Stimulated activated CD8-positive, alpha-beta memory T cell treated with anti-CD3 and anti-CD28 coated beads, Interleukin-7, amount 100 ng/mL, for 24 hours (primary cell): ENCODE data around the gene PNPLA5.

Source experiments
- DNase-seq: peaks from one replicate; pipeline ENCODE4 v3.0.0-alpha.2; 2020; ENCODE audit warnings: low read depth

Gene PNPLA5

GRCh38 chr22:43854786-43855271 lies 37.0 kb downstream of the PNPLA5 start:
- DNase-seq, result no peak

GRCh38 chr22:43854121-43854785 lies 37.6 kb downstream of the PNPLA5 start:
- no peak for DNase-seq

- no peak for DNase-seq
Measured at GRCh38 chr22:43853328-43853931, 38.4 kb downstream of the PNPLA5 start.

DNA sequence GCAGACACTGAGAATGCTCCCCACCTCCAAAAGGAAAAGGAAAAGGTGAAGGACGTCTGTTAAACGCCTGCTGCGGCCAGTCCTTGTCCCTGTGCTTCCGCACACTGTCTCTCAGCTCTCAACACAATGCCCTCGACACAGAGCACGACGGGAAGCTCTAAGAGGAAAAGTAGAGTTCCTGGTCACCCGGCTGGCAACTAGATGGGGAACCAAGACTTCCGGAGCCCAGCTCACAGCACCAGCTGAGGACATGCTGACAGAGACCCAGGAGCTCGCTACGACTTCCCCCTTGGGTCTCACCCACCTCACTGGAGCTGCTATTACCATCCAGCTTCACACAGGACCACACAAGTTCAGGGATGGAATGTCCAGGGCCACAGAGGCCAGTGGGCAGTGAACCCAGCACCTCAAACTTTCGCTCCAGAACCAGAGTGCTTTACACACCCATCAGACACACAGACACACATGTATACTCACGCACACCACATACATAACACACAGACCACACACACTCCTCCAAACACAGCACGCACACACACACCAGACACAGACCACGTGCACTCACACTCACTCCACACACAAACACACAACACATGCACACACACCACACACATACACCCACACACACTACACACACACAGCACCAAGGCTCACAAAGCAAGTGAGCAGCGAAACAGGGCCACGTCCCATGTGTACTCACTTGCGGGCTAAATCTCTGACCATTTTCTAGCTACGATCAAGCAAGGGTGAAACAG lies 39.1 kb downstream of the PNPLA5 start:
- DNase-seq, result no peak

- DNase-seq, result no peak
Measured at GRCh38 chr22:43851979-43852307, 39.9 kb downstream of the PNPLA5 start.

GRCh38 chr22:43851058-43851978 lies 40.5 kb downstream of the PNPLA5 start:
- no peak for DNase-seq

GRCh38 chr22:43850529-43850928 lies 41.3 kb downstream of the PNPLA5 start:
- no peak for DNase-seq

GRCh38 chr22:43849731-43850130 lies 42.1 kb downstream of the PNPLA5 start:
- DNase-seq, result no peak

- no peak for DNase-seq
Measured at GRCh38 chr22:43848366-43849171, 43.2 kb downstream of the PNPLA5 start.

- DNase-seq, result no peak
Measured at GRCh38 chr22:43847376-43848289, 44.2 kb downstream of the PNPLA5 start.

DNA sequence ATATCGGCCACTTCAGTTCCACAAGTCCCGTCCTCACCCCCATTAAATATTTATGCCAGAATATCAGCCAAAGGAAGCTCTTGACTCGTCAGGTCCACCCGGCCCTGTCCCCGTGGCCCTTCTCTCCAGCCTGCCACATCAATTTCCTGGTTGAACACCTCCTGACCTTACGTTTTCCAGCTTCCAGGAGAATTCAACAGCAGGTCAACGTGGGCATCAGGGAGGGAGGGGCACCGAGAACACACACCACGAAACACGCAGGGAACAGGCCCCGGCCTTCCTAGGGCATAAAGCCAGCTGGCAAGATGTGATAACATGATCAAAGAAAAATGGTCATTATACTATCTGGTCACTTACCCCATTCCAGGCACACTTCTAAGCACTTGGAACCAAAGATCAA lies 44.8 kb downstream of the PNPLA5 start:
- DNase-seq, result no peak

DNA sequence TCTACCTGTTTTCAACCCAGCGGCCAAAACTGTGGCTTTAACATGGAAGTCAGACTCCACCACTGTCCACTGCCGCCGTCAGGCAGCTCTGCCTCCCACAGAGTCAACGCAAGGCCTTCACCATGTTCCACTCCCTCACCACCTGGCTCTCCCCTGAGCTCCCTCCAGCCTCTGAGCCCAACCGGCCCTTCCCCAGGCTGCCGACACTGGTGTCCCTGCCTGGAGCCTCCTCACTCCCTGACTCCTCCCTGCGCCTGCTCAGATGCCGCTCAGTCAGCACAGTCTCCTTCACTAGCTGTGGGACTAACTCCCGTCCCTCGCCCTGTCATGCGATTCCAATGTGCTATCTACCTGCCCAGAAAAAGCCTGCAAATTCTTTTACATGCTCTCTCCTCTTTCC lies 45.8 kb downstream of the PNPLA5 start:
- DNase-seq, result no peak

DNA sequence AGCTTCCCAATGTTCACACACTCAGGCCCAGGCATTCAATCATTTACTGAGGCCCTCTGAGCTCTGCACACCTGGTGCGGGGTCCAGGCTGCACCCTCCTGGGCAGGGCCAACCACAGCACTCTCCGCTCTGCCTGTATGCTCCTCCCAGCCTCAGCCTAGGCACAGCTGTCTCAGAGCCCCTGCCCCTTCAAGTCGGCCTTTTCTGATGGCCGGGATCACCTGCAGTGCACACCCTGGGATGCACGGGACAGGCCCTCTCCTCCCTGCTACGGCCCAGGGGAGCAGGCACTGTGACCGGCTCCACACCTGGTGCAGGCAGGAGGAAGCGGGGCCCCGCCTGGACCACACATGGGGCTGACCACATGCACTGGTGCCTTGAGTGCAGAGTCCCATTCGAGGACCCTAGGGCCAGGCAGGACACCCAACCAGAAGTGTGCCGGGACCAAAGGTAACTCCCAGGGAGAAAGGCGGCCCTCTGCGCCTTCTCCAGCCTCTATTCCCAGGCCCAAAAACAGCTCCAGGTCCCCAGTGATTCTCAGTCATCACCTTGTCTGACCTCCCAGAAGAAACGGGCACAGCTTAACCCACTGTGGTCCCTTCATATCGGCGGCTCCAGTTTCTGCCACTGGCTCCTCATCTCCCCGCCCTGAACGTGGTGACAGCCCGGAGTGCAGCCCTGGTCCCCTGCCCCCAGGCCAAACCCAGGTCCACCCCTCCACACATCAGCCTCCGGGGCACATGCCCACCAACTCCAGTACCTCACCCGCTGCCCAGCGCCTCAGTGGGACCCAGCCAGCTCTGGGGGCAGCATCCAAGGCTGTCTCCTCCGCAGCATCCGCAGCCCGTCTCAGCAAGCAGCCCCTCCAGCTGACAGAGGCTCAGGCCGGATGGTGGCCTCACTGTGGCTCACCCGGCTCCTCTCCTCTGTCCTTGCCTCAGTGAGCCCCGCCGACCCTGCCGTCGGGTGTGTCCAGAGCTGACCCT lies 47.0 kb downstream of the PNPLA5 start:
- no peak for DNase-seq

DNA sequence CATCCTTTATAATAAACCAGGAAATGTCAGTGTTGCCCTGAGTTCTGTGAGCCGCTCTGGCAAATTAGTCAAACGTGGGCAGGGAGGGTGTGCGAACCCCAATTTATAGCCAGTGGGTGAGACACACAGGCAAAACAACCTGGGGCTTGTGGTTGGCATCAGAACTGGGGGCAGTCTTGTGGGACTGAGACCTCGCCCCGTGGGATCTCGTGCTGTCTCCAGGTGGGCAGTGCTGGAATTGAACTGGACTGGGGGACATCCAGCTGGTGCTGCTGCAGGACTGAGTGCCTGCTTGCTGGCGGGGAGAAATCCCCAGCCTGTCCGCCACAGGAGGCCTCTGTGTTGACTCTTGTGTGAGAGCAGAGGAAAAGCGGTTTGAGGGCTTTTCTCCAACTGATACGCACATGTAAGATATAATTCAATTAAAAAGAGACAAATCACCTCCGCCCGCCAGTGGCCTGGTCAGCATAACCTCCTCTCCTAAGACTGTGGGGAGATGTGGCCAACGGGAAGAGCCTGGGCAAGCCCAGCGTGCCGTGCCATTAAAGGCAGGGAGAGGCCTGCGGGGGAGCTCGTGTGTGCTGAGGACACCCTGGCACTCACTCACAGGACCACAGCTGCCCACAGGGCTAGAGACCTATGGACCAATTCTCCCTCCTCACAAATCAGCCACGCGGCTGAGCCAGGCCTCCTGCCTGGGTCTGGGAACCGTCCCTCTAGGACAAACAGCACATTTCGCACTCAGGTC lies 47.9 kb downstream of the PNPLA5 start:
- DNase-seq, result no peak

GRCh38 chr22:43841742-43842141 lies 50.1 kb downstream of the PNPLA5 start:
- DNase-seq, result no peak

DNA sequence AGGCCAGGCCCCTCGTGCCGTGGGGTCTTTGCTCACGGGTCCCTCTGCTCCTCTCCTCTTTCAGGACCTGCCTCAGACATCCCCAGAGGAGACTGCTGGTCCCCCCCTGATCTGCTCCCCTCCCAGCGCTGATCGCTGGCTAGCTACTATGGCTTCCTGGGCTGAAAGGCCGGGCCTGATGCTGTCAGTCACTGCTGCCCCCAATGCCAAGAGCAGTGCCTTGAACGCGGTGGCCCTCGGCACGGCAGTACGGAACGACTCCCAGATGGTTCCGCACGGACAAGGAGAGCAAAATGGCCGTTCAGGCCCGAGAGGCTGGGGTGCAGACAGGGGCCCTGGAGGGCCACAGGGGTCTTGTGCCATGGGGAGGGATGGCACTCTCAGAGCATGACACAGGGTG lies 51.0 kb downstream of the PNPLA5 start:
- no peak for DNase-seq

GRCh38 chr22:43840431-43840830 lies 51.4 kb downstream of the PNPLA5 start:
- no peak for DNase-seq

DNA sequence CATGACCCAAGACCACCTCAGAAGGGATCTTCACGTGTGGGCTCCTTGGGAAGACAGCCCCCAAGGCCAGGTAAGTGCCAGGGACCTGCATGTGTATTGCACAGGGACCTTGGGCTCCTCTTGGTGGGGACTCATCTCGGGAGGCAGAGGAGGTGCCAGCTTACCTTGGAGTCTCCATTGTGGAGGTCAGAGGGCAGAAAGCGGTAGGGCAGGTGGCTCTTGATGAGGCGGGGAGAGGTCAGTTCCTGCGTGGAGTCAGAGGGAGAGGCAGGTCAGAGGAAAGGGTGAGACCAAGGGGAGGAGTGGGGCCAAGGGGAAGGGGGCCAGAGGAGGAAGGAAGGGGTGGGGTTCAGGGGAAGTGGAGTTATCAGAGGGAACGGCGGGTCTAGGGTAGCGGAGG lies 52.0 kb downstream of the PNPLA5 start:
- no peak for DNase-seq
